HEK293 (cell line): ENCODE results near the gene WIPF3.

Experiments
- CTCF ChIA-PET: fragments of 350-600 bp; formaldehyde crosslinking; extraction: SDS; loops from one replicate; lab custom pipeline; 2021; ENCODE audit warnings: antibody characterized with exemption; lab: Yijun Ruan, JAX
- POLR2A ChIA-PET: fragments of 300-600 bp; formaldehyde crosslinking; extraction: SDS; loops from one replicate; lab custom pipeline; 2020; ENCODE audit warnings: antibody characterized with exemption, inconsistent platforms; lab: Yijun Ruan, JAX
- H3K27ac ChIP-seq: fragments of 200-500 bp; sonication (Bioruptor generic); 2 replicates; pipeline ENCODE4 v1.5.1; 2014; ENCODE audit warnings: low read depth, low read length, control low read depth, inconsistent platforms; ENCODE audit errors: extremely low read depth
- H3K36me3 ChIP-seq, 2 experiments: fragments of 200-500 bp in 1 of 2; sonication (Bioruptor generic) in 1 of 2; 1 replicate in 1 of 2; 2 replicates in 1 of 2; pipeline ENCODE4 v1.5.1; 2014 to 2017; ENCODE audit warnings: inconsistent platforms in 2 of 2, low read length in 2 of 2; ENCODE audit not compliant: control insufficient read depth in 2 of 2, insufficient read depth in 1 of 2
- H3K4me1 ChIP-seq: fragments of 200-500 bp; sonication (Bioruptor generic); 2 replicates; pipeline ENCODE4 v1.5.1; 2014; ENCODE audit warnings: mild to moderate bottlenecking, low read length, inconsistent platforms; ENCODE audit not compliant: control insufficient read depth, insufficient read depth
- H3K4me3 ChIP-seq: 2 replicates; pipeline ENCODE4 v1.5.1; 2011; ENCODE audit warnings: low read depth, mild to moderate bottlenecking, control low read depth, low read length, moderate library complexity
- H3K9me3 ChIP-seq: fragments of 200-500 bp; sonication (Bioruptor generic); 2 replicates; pipeline ENCODE4 v1.5.1; 2014; ENCODE audit warnings: low read depth, low read length, inconsistent platforms; ENCODE audit not compliant: control insufficient read depth, insufficient read depth
- HOXA7 ChIP-seq: sonication (generic); formaldehyde crosslinking; IDR thresholded peaks from 2 replicates; pipeline ENCODE4 v1.8.1; 2022; ENCODE audit warnings: missing genetic modification reagents, borderline replicate concordance
- PBX3 ChIP-seq: sonication (generic); formaldehyde crosslinking; IDR thresholded peaks from 2 replicates; pipeline ENCODE4 v1.8.1; 2022; ENCODE audit warnings: mild to moderate bottlenecking, moderate library complexity, missing genetic modification reagents
- PRDM1 ChIP-seq: fragments of 450-650 bp; formaldehyde crosslinking; IDR thresholded peaks from 2 replicates; pipeline ENCODE4; 2016; ENCODE audit warnings: missing biosample characterization, missing genetic modification characterization
- PRDM2 ChIP-seq: fragments of 450-650 bp; formaldehyde crosslinking; IDR thresholded peaks from 2 replicates; pipeline ENCODE4 v1.5.1; 2016; ENCODE audit warnings: missing biosample characterization, missing genetic modification characterization, borderline replicate concordance
- SP7 ChIP-seq: fragments of 450-650 bp; formaldehyde crosslinking; IDR thresholded peaks from 2 replicates; pipeline ENCODE4 v1.5.1; 2016; ENCODE audit warnings: missing biosample characterization, missing genetic modification characterization
- ZBTB48 ChIP-seq: fragments of 450-650 bp; formaldehyde crosslinking; IDR thresholded peaks from 2 replicates; pipeline ENCODE4 v1.5.1; 2016; ENCODE audit warnings: missing biosample characterization, missing genetic modification characterization
- ZEB2 ChIP-seq: fragments of 450-650 bp; formaldehyde crosslinking; IDR thresholded peaks from 2 replicates; pipeline ENCODE4 v1.5.1; 2016; ENCODE audit warnings: missing biosample characterization, missing genetic modification characterization
- ZFP41 ChIP-seq: fragments of 450-650 bp; formaldehyde crosslinking; IDR thresholded peaks from 2 replicates; pipeline ENCODE4 v1.5.1; 2016; ENCODE audit warnings: missing biosample characterization, missing genetic modification characterization, borderline replicate concordance
- ZNF112 ChIP-seq: fragments of 450-650 bp; formaldehyde crosslinking; IDR thresholded peaks from 2 replicates; pipeline ENCODE4 v1.5.0; 2017; ENCODE audit warnings: missing biosample characterization, missing genetic modification characterization
- ZNF157 ChIP-seq: fragments of 450-650 bp; formaldehyde crosslinking; IDR thresholded peaks from 2 replicates; pipeline ENCODE4 v1.5.1; 2016; ENCODE audit warnings: missing biosample characterization, missing genetic modification characterization
- ZNF175 ChIP-seq: fragments of 450-650 bp; formaldehyde crosslinking; IDR thresholded peaks from 2 replicates; pipeline ENCODE4 v1.5.1; 2016; ENCODE audit warnings: missing biosample characterization, missing genetic modification characterization
- ZNF2 ChIP-seq: fragments of 450-650 bp; formaldehyde crosslinking; IDR thresholded peaks from 2 replicates; pipeline ENCODE4 v1.5.1; 2016; ENCODE audit warnings: missing biosample characterization, missing genetic modification characterization
- ZNF292 ChIP-seq: fragments of 450-650 bp; formaldehyde crosslinking; IDR thresholded peaks from 2 replicates; pipeline ENCODE4 v1.5.1; 2016; ENCODE audit warnings: low read depth, missing biosample characterization, missing genetic modification characterization, borderline replicate concordance
- ZNF335 ChIP-seq: fragments of 450-650 bp; formaldehyde crosslinking; conservative IDR thresholded peaks from 2 replicates; pipeline ENCODE4 v1.5.1; 2016; ENCODE audit warnings: missing biosample characterization, missing genetic modification characterization
- ZNF449 ChIP-seq: fragments of 450-650 bp; formaldehyde crosslinking; IDR thresholded peaks from 2 replicates; pipeline ENCODE4 v1.5.1; 2017; ENCODE audit warnings: missing biosample characterization, mild to moderate bottlenecking, missing genetic modification characterization, moderate library complexity
- ZNF48 ChIP-seq: fragments of 450-650 bp; formaldehyde crosslinking; IDR thresholded peaks from 2 replicates; pipeline ENCODE4 v1.5.1; 2016; ENCODE audit warnings: missing biosample characterization, missing genetic modification characterization
- ZNF501 ChIP-seq: fragments of 450-650 bp; formaldehyde crosslinking; IDR thresholded peaks from 2 replicates; pipeline ENCODE4 v1.5.1; 2016; ENCODE audit warnings: missing biosample characterization, missing genetic modification characterization
- ZNF521 ChIP-seq: fragments of 450-650 bp; formaldehyde crosslinking; IDR thresholded peaks from 2 replicates; pipeline ENCODE4 v1.5.1; 2017; ENCODE audit warnings: missing biosample characterization, mild to moderate bottlenecking, missing genetic modification characterization
- ZNF530 ChIP-seq: fragments of 450-650 bp; formaldehyde crosslinking; IDR thresholded peaks from 2 replicates; pipeline ENCODE4 v1.5.1; 2016; ENCODE audit warnings: low read depth, missing biosample characterization, missing genetic modification characterization
- ZNF560 ChIP-seq: fragments of 450-650 bp; formaldehyde crosslinking; IDR thresholded peaks from 2 replicates; pipeline ENCODE4 v1.5.1; 2017; ENCODE audit warnings: missing biosample characterization, missing genetic modification characterization, borderline replicate concordance
- ZNF621 ChIP-seq: fragments of 450-650 bp; formaldehyde crosslinking; IDR thresholded peaks from 2 replicates; pipeline ENCODE4 v1.5.1; 2017; ENCODE audit warnings: missing biosample characterization, missing genetic modification characterization
- ZNF623 ChIP-seq: fragments of 450-650 bp; formaldehyde crosslinking; IDR thresholded peaks from 2 replicates; pipeline ENCODE4 v1.5.1; 2016; ENCODE audit warnings: missing biosample characterization, missing genetic modification characterization
- ZNF639 ChIP-seq: fragments of 450-650 bp; formaldehyde crosslinking; IDR thresholded peaks from 2 replicates; pipeline ENCODE4 v1.5.1; 2016; ENCODE audit warnings: missing biosample characterization, missing genetic modification characterization
- ZNF660 ChIP-seq: fragments of 450-650 bp; IDR thresholded peaks from 2 replicates; pipeline ENCODE4 v1.5.1; 2018; ENCODE audit warnings: missing biosample characterization, mild to moderate bottlenecking, missing genetic modification characterization
- ZNF677 ChIP-seq: fragments of 450-650 bp; IDR thresholded peaks from 2 replicates; pipeline ENCODE4 v1.5.0; 2018; ENCODE audit warnings: missing biosample characterization, mild to moderate bottlenecking, missing genetic modification characterization, moderate library complexity
- ZSCAN4 ChIP-seq: fragments of 450-650 bp; formaldehyde crosslinking; IDR thresholded peaks from 2 replicates; pipeline ENCODE4 v1.5.1; 2017; ENCODE audit warnings: missing biosample characterization, missing genetic modification characterization

The WIPF3 gene

GRCh38 chr7:29801929-29802328, 4.4 kb upstream of the WIPF3 start:
- Histone ChIP-seq H3K36me3 (no peaks in the 10 kb centered on the region), H3K9me3 (no peaks in the 10 kb centered on the region), H3K27ac (no peak overlapping the region), H3K4me1 (no peaks in the 10 kb centered on the region), H3K4me3 (no peak overlapping the region)
- TF ChIP-seq ZNF530 (tag by site-specific recombination) (no peak), ZNF639 (tag by site-specific recombination) (no peak), ZNF112 (tag by site-specific recombination) (no peak), ZSCAN4 (tag by site-specific recombination) (no peak), ZNF2 (no peak), ZNF449 (tag by site-specific recombination) (no peak), ZNF660 (tag by site-specific recombination) (no peak), ZNF521 (no peak), ZNF48 (no peak), ZNF157 (tag by site-specific recombination) (no peak), ZFP41 (tag by site-specific recombination) (no peak), HOXA7 (CRISPR knock-in tag) (no peak), ZNF677 (tag by site-specific recombination) (no peak), ZNF175 (tag by site-specific recombination) (no peak), ZBTB48 (tag by site-specific recombination) (no peak), ZNF501 (tag by site-specific recombination) (no peak), SP7 (tag by site-specific recombination) (no peak)
- ChIA-PET CTCF (interaction anchor here (0.6 to 0.7 kb wide), 2 partner anchors 23 to 75 kb away, joined by 3 to 4 read pairs; no protein-coding TSS in a partner anchor), POLR2A (no interaction called here)

- Histone ChIP-seq H3K4me3 (no peak overlapping the region), H3K36me3 (no peaks in the 10 kb centered on the region), H3K9me3 (no peaks in the 10 kb centered on the region), H3K4me1 (peaks cover 12% of the 10 kb centered on the region), H3K27ac (no peak overlapping the region)
- TF ChIP-seq ZNF335 (tag by site-specific recombination) = no peak
- TF ChIP-seq ZNF623 (tag by site-specific recombination) = no peak
- TF ChIP-seq PBX3 = no peak
- no peak for TF ChIP-seq ZBTB48 (tag by site-specific recombination)
- no peak for TF ChIP-seq ZNF292
- TF ChIP-seq PRDM2 (tag by site-specific recombination) = no peak
- no peak for TF ChIP-seq PRDM1 (tag by site-specific recombination)
- TF ChIP-seq ZNF560 (tag by site-specific recombination) = no peak
- no peak for TF ChIP-seq ZEB2 (tag by site-specific recombination)
- TF ChIP-seq ZNF621 = no peak
- CTCF ChIA-PET = interaction anchor here (0.5 kb wide), 1 partner anchor 9 kb away, joined by 5 read pairs; no protein-coding TSS in a partner anchor
- POLR2A ChIA-PET = no interaction called here
These were observed 1.3 kb upstream of the WIPF3 start for GRCh38 chr7:29805031-29805430.
